ENCODE results near the gene BRSK2. TPM values are rescaled to one million over a fixed set of nuclear protein-coding genes. Genes with fewer than 3 reads are reported as not detected.

BRSK2 gene
- total and polyA plus RNA-seq, 2 of the 4 experiments (the other 2 are of a cell fraction), result 0.18 to 0.62 TPM

- no peaks in the 10 kb centered on the region for H3K36me3 ChIP-seq (ENCODE audit: control insufficient read depth, insufficient read depth, low read length)
- no TSS peak for BruUV-seq (replicated peaks)
- H3K79me1 ChIP-seq (ENCODE audit: low read depth in 1 of 2, low read length in 2 of 2), result no peaks in the 10 kb centered on the region
- in situ Hi-C loops (cut with MboI; ENCODE audit: low sequenced_read_pairs), result no loop called here
- peaks cover 4% of the 10 kb centered on the region; the same call in 1 of the 2 replicates for H3K9me1 ChIP-seq (ENCODE audit: insufficient read depth, low read length)
- ATAC-seq (ENCODE audit: low read depth), result no peak
- no peak overlapping the region for H3K56ac ChIP-seq (ENCODE audit: extremely low read depth, insufficient read depth, low read length)
- no peak overlapping the region for H3K23ac ChIP-seq (ENCODE audit: low read depth, low read length)
- no peak overlapping the region for H3K18ac ChIP-seq (ENCODE audit: low read depth, low read length)
- no peak overlapping the region for H4K5ac ChIP-seq (ENCODE audit: low read depth, low read length)
- no peak overlapping the region for H2AK9ac ChIP-seq (replicated peaks; ENCODE audit: low read depth, low read length, poor library complexity)
- no peak overlapping the region for H2BK5ac ChIP-seq (ENCODE audit: low read depth, low read length, poor library complexity, severe bottlenecking)
- ChIA-PET POLR2A (ENCODE audit: unreplicated experiment) (no interaction called here), CTCF (no interaction called here)
- no peak overlapping the region for H4K8ac ChIP-seq (ENCODE audit: low read depth in 2 of 2, low read length in 2 of 2)
- TF ChIP-seq MAZ (IDR thresholded peaks at IDR 0.05; ENCODE audit: borderline replicate concordance, low read depth, low read length) (no peak), MXI1 (IDR thresholded peaks at IDR 0.05; ENCODE audit: borderline replicate concordance, low read depth, low read length) (no peak), SMC3 (IDR thresholded peaks at IDR 0.05; ENCODE audit: low read depth, low read length) (no peak), RCOR1 (IDR thresholded peaks at IDR 0.05; ENCODE audit: insufficient replicate concordance, low read length) (no peak), BHLHE40 (IDR thresholded peaks at IDR 0.05; ENCODE audit: low read depth, low read length) (no peak), CTCF (conservative IDR thresholded peaks at IDR 0.05; ENCODE audit: low read depth, low read length) (no peak), POLR2A (IDR thresholded peaks at IDR 0.05; ENCODE audit: low read depth, low read length) (no peak), USF2 (IDR thresholded peaks at IDR 0.05; ENCODE audit: low read depth, low read length) (no peak), CHD1 (IDR thresholded peaks at IDR 0.05; ENCODE audit: low read depth, low read length) (no peak), MAFK (IDR thresholded peaks at IDR 0.05; ENCODE audit: low read depth, low read length) (no peak), NFE2L2 (IDR thresholded peaks at IDR 0.05; ENCODE audit: low read depth, low read length) (no peak), FOS (IDR thresholded peaks at IDR 0.05; ENCODE audit: low read depth, low read length) (no peak), CEBPB (IDR thresholded peaks at IDR 0.05; ENCODE audit: low read depth, low read length) (no peak), ELK1 (IDR thresholded peaks at IDR 0.05; ENCODE audit: borderline replicate concordance, low read depth, low read length) (no peak)
- dilution Hi-C loops (cut with HindIII; ENCODE audit: low sequenced_read_pairs, unreplicated experiment), result no loop called here
- intact Hi-C loops (cut with micrococcal nuclease), result no loop called here
- 0 out of 2 replicates have a peak, but pooled peaks cover 2% of the 10 kb centered on the region for H3K4me1 ChIP-seq (ENCODE audit: control insufficient read depth, insufficient read depth, low read length)
- no peak overlapping the region for H3K9ac ChIP-seq (ENCODE audit: low read depth, low read length)
- H3K4me3 ChIP-seq (ENCODE audit: insufficient read depth, low read depth, low read length), result no peak overlapping the region
- H2BK15ac ChIP-seq (ENCODE audit: low read depth, low read length), result no peak overlapping the region
- H2BK120ac ChIP-seq (ENCODE audit: low read depth, low read length), result no peak overlapping the region
- H3K4me2 ChIP-seq (ENCODE audit: low read depth, low read length), result no peak overlapping the region
- WGBS, 2 experiments (ENCODE audit: extremely low coverage in 2 of 2, insufficient read length in 1 of 2), result 92% methylated on average over 3 of the region's 10 CpGs; no CpG with 5 or more reads in 1 of the 2 experiments
- H4K20me1 ChIP-seq (ENCODE audit: insufficient read depth, low read length), result no peaks in the 10 kb centered on the region
- no peak overlapping the region for H2AFZ ChIP-seq (replicated peaks; ENCODE audit: low read length, poor library complexity)
- no peak overlapping the region for H3K14ac ChIP-seq (replicated peaks; ENCODE audit: low read depth, low read length)
- H4K91ac ChIP-seq (ENCODE audit: insufficient read depth, low read depth, low read length), result no peak overlapping the region
- H2AK5ac ChIP-seq (ENCODE audit: low read depth, low read length), result no peak overlapping the region
- no peak overlapping the region for H3K27ac ChIP-seq (ENCODE audit: insufficient read depth, low read length)
- H2BK20ac ChIP-seq (ENCODE audit: low read depth, low read length), result no peak overlapping the region
- H3K4ac ChIP-seq (ENCODE audit: low read depth, low read length), result no peak overlapping the region
- peaks cover 14% of the 10 kb centered on the region for H3K27me3 ChIP-seq (ENCODE audit: control insufficient read depth, insufficient read depth, low read length)
- DNase-seq, result no peak
- H3K9me3 ChIP-seq (ENCODE audit: control insufficient read depth, insufficient read depth, low read length), result no peaks in the 10 kb centered on the region
Observed at GRCh38 chr11:1342946-1343345, 46.8 kb upstream of the BRSK2 start.

All from IMR-90 (cell line).